GM12878 (cell line): Measurements from ENCODE around the gene NHLRC4. TPM values are rescaled to one million over a fixed set of nuclear protein-coding genes. Genes with fewer than 3 reads are reported as not detected.

Experiments used
- ATAC-seq: fragments of 200-7000 bp; cut with Tn5 transposase; 3 replicates; pipeline ENCODE4 v1.9.1; 2020; ENCODE audit warnings: mild to moderate bottlenecking, moderate library complexity
- BruUV-seq: library from RNA; stranded (reverse); fragments of 400-500 nt; replicated peaks from 2 replicates; lab custom pipeline; 2021; lab: Mats Ljungman, UMichigan
- CTCF ChIA-PET: fragments of 300-600 bp; sonication (Branson Sonifier 250); formaldehyde crosslinking; extraction: SDS; loops from one replicate; lab custom pipeline; 2021; ENCODE audit warnings: inconsistent platforms; lab: Yijun Ruan, JAX
- POLR2A ChIA-PET: fragments of 350-600 bp; formaldehyde crosslinking; extraction: SDS; loops from one replicate; lab custom pipeline; 2021; ENCODE audit warnings: inconsistent platforms; lab: Charles Lee
- RAD21 ChIA-PET: fragments of 300-600 bp; sonication (Branson Sonifier 250); formaldehyde crosslinking; loops from one replicate; lab custom pipeline; 2023; ENCODE audit warnings: antibody characterized with exemption; ENCODE audit not compliant: unreplicated experiment; lab: Charles Lee
- SMC1A ChIA-PET: fragments of 300-600 bp; sonication (Branson Sonifier 250); formaldehyde crosslinking; loops from one replicate; lab custom pipeline; 2023; ENCODE audit not compliant: unreplicated experiment, uncharacterized antibody; lab: Charles Lee
- DNase-seq: peaks from one replicate; pipeline ENCODE4 v3.0.0-alpha.2; 2011; ENCODE audit warnings: low read depth, low spot score
- FAIRE-seq: peaks from 3 replicates; lab custom pipeline; 2011; peaks lifted over from hg19 to GRCh38; lab: Jason Lieb, UNC
- H2AFZ ChIP-seq: 2 replicates; pipeline ENCODE4 v1.6.0; 2011; ENCODE audit warnings: low read depth, low read length, control low read depth; ENCODE audit not compliant: control insufficient read depth
- H3K27ac ChIP-seq: 2 replicates; pipeline ENCODE4 v1.5.1; 2011; ENCODE audit warnings: control low read depth; ENCODE audit not compliant: control insufficient read depth, insufficient read depth
- H3K27me3 ChIP-seq, 2 experiments: replicated peaks in 1 of 2; 2 replicates each; pipeline versions ENCODE4 v1.6.0 to v1.6.1; 2011; ENCODE audit warnings: low read length in 1 of 2; ENCODE audit not compliant: control insufficient read depth in 2 of 2, insufficient read depth in 2 of 2
- H3K36me3 ChIP-seq, 2 experiments: 2 replicates each; pipeline ENCODE4 v1.5.1; 2011; ENCODE audit warnings: low read length in 1 of 2; ENCODE audit not compliant: control insufficient read depth in 2 of 2, insufficient read depth in 2 of 2
- H3K4me1 ChIP-seq: 2 replicates; pipeline ENCODE4 v1.6.1; 2011; ENCODE audit warnings: mild to moderate bottlenecking, low read length, moderate library complexity, mixed read lengths; ENCODE audit not compliant: control insufficient read depth, insufficient read depth
- H3K4me2 ChIP-seq: 2 replicates; pipeline ENCODE4 v1.6.0; 2011; ENCODE audit warnings: control low read depth; ENCODE audit not compliant: control insufficient read depth, insufficient read depth
- H3K4me3 ChIP-seq: fragments of 200-600 bp; sonication (generic); 2 replicates; pipeline ENCODE4 v1.5.1; 2016
- H3K79me2 ChIP-seq: 2 replicates; pipeline ENCODE4 v1.6.0; 2011; ENCODE audit warnings: low read length; ENCODE audit not compliant: control insufficient read depth, insufficient read depth
- H3K9ac ChIP-seq: 2 replicates; pipeline ENCODE4 v1.8.0; 2011; ENCODE audit warnings: low read length, control low read depth, mixed read lengths; ENCODE audit not compliant: control insufficient read depth, insufficient read depth
- H3K9me3 ChIP-seq: replicated peaks from 3 replicates; pipeline ENCODE4 v1.5.1; 2011; ENCODE audit warnings: mild to moderate bottlenecking, low read length; ENCODE audit not compliant: control insufficient read depth, insufficient read depth
- H4K20me1 ChIP-seq: 2 replicates; pipeline ENCODE4 v1.6.0; 2011; ENCODE audit not compliant: control insufficient read depth, insufficient read depth
- CHD2 ChIP-seq: IDR thresholded peaks from 2 replicates; pipeline ENCODE4 v1.6.1; 2011; ENCODE audit warnings: low read depth, low read length, improper control_type of control experiment, borderline replicate concordance
- SMARCA5 ChIP-seq: fragments of 450-650 bp; IDR thresholded peaks from 2 replicates; pipeline ENCODE4 v1.6.1; 2017; ENCODE audit warnings: mild to moderate bottlenecking
- WGBS: methylation state at CpG from one replicate; pipeline ENCODE4 v1.1.6; 2016; ENCODE audit warnings: low lambda C conversion rate; ENCODE audit not compliant: insufficient replicate concordance, insufficient coverage; ENCODE audit errors: missing lambda C conversion rate; 5-methylcytosine and 5-hydroxymethylcytosine counted together
- in situ Hi-C: fragments of 300-500 bp; cut with MboI; formaldehyde crosslinking; loops from 9 replicates; pipeline ENCODE4 v1.14.3; 2018; ENCODE audit warnings: mixed read lengths
- intact Hi-C: fragments of 100-400 bp; cut with micrococcal nuclease; formaldehyde crosslinking; loops from one replicate; pipeline ENCODE4 v1.14.2; 2022; ENCODE audit not compliant: unreplicated experiment
- polyA plus RNA-seq, 11 experiments: library from polyadenylated mRNA; depleted of rRNA in 4 of 11; unstranded in 6 of 11; stranded (reverse) in 5 of 11; fragments of >200 nt; fragmentation: Nextera tagmentation in 4 of 11; fragmentation: Illumina TruSeq in 1 of 11; extraction: Ambion mirVana in 4 of 11; extraction: Trizol in 1 of 11; gene quantifications; 1 replicate in 1 of 11; 2 replicates in 10 of 11; pipeline versions ENCODE4 v1.2.1 to v1.2.3, GENCODE V29; 2011 to 2016; ENCODE audit warnings: inconsistent platforms in 2 of 11, missing spikeins in 2 of 11, low read depth in 1 of 11
- total RNA-seq, 4 experiments: library from RNA; depleted of rRNA in 3 of 4; stranded (reverse); fragments of >200 nt in 3 of 4; fragmentation: Illumina TruSeq in 1 of 4; extraction: Trizol in 1 of 4; gene quantifications; 2 replicates each; pipeline versions ENCODE4 v1.2.1 to v1.2.3, GENCODE V29; 2013 to 2021

The NHLRC4 gene
- total and polyA plus RNA-seq, 10 of the 15 experiments (the other 5 are each of a cell fraction or from before 2014, with no cell fraction given): 0.07 to 1.1 (median 0.57) TPM; not detected in 3

DNA sequence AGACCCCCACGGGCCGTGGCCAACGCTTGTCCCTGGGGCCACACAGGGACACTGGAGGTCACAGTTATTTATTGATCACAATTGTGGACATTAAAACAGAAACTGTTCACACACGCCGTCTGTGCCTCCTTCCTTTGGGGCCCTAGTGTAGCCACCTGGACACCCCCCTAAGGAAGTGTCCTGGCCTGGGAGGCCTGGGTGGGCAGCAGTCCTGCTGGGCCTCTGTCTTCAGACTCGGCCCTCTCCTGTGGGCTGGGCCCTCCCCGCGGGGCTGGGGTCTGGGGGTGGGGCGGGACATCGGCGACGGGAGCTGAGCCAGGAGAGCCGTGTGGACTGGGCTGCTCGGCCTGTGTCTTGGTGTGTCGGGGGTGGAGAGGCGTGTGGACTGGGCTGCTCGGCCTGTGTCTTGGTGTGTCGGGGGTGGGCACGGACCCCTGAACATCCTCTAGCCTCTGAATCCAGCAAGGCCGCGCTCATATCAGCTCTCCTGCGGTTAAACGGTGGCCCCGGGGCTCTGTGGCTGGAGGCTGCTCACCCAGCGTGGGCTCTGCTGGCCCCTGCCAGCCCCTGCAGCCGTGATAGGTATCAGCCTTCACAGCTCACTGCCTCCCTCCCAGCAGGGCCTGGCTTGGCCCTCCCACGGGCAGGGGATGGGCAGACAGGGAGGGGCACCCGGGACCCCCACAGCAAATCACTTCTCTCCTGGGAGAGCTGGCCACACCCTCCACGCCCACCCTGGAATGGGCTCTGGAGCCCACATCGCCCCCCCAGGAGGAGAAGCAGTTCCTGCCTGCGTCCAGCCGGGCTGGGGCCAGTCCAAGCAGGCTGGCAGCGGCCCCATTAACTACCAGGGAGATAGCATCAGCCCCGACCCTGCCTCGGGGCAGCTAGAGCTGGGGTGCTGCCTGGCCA, 1.1 kb upstream of the NHLRC4 start:
- RAD21 ChIA-PET: no interaction called here
- CTCF ChIA-PET: no interaction called here
- in situ Hi-C loops (loop anchor here (5.0 kb wide), 1 partner anchor 33 kb away; no protein-coding TSS in a partner anchor), intact Hi-C loops (loop anchor here (5.0 kb wide), 1 partner anchor 38 kb away; the partner anchor contains the start of gene CAPN15)
- Histone ChIP-seq H3K9me3 (no peaks in the 10 kb centered on the region), H3K4me1 (peaks cover 19% of the 10 kb centered on the region), H2AFZ (no peak overlapping the region), H4K20me1 (no peaks in the 10 kb centered on the region), H3K36me3 (no peaks in the 10 kb centered on the region), H3K27ac (no peak overlapping the region), H3K4me2 (peak overlapping the region; percentile 76; the same call in 1 of the 2 replicates), H3K27me3 (peaks cover 2% of the 10 kb centered on the region in 2 experiments; a peak in 2 of 4 replicates), H3K9ac (no peak overlapping the region), H3K4me3 (no peak overlapping the region), H3K79me2 (peaks cover 2% of the 10 kb centered on the region)
- FAIRE-seq (no peak), ATAC-seq (no peak), DNase-seq (no peak)
- 59% methylated on average over 32 of the region's 35 CpGs for WGBS
- SMC1A ChIA-PET: no interaction called here
- POLR2A ChIA-PET: no interaction called here
- BruUV-seq: no TSS peak
- TF ChIP-seq SMARCA5 (0 out of 2 replicates have a peak, but pooled peaks have one; percentile 1), CHD2 (no peak)
